Upper lobe of left lung (tissue), 4 donors: ENCODE results near the gene ABCA12.

Experiments
- EP300 ChIP-seq, 4 donors: sonication (generic); formaldehyde crosslinking; IDR thresholded peaks; one replicate each; pipeline ENCODE4 v1.5.1; 2017; ENCODE audit warnings: antibody characterized with exemption in 4 of 4, control low read depth in 2 of 4
- POLR2A ChIP-seq, 4 donors: fragments of 450-650 bp; IDR thresholded peaks; one replicate each; pipeline ENCODE4 v1.5.1; 2016 to 2017; ENCODE audit warnings: antibody characterized with exemption in 4 of 4, mild to moderate bottlenecking in 2 of 4
- POLR2AphosphoS5 ChIP-seq, 2 donors: sonication (generic); formaldehyde crosslinking; IDR thresholded peaks; one replicate each; pipeline ENCODE4 v1.5.1; 2017; ENCODE audit warnings: antibody characterized with exemption in 2 of 2
- TF ChIP-seq, protein P1 (sequence below), 6 experiments: fragments of 450-650 bp in 4 of 6; fragments of 200-600 bp in 2 of 6; sonication (generic) in 2 of 6; IDR thresholded peaks; one replicate each; pipeline ENCODE4 v1.5.1; 2016 to 2019; ENCODE audit warnings: antibody characterized with exemption in 6 of 6

DNA sequence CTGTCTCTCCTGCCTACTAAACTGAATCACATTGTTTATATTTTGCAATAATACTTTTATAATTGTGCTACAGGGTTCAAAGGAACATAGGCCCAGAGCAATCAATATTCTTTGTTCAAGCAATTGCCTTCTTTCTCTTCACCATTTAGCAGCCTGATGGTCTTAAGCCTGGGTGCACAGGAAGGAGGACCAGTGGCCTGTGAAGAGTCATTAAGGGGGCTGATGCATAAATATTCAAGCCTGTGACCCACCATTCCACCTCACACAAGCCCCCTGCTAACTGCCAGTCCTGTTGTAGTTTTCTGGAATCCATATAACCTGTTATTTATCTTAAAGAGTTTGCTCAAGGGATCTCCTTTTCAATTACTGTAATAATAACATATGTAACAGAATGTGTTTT, 56.0 kb downstream of the ABCA12 start:
- TF ChIP-seq, protein P1, sequence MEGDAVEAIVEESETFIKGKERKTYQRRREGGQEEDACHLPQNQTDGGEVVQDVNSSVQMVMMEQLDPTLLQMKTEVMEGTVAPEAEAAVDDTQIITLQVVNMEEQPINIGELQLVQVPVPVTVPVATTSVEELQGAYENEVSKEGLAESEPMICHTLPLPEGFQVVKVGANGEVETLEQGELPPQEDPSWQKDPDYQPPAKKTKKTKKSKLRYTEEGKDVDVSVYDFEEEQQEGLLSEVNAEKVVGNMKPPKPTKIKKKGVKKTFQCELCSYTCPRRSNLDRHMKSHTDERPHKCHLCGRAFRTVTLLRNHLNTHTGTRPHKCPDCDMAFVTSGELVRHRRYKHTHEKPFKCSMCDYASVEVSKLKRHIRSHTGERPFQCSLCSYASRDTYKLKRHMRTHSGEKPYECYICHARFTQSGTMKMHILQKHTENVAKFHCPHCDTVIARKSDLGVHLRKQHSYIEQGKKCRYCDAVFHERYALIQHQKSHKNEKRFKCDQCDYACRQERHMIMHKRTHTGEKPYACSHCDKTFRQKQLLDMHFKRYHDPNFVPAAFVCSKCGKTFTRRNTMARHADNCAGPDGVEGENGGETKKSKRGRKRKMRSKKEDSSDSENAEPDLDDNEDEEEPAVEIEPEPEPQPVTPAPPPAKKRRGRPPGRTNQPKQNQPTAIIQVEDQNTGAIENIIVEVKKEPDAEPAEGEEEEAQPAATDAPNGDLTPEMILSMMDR (IDR thresholded peaks at IDR 0.05) = no peak
- TF ChIP-seq POLR2A (IDR thresholded peaks at IDR 0.05) (no peak), EP300 (IDR thresholded peaks at IDR 0.05) (no peak), POLR2AphosphoS5 (IDR thresholded peaks at IDR 0.05) (no peak)
